LNCaP clone FGC (cell line): ENCODE results near the gene ETV6.

Source experiments
- DNase-seq: peaks from one replicate; pipeline ENCODE4 v3.0.0-alpha.2; 2011; ENCODE audit warnings: low read depth
- H3K4me3 ChIP-seq: 2 replicates; pipeline ENCODE4 v1.5.1; 2011; ENCODE audit warnings: mild to moderate bottlenecking, low read depth, low read length, control low read depth
- TF ChIP-seq, protein P1 (sequence below): IDR thresholded peaks from 2 replicates; pipeline ENCODE4 v1.5.1; 2012; ENCODE audit warnings: mild to moderate bottlenecking; ENCODE audit not compliant: control insufficient read depth, insufficient read depth; ENCODE audit errors: extremely low read depth

Gene ETV6

GRCh38 chr12:11798006-11798708 is 148.7 kb downstream of the ETV6 start:
- TF ChIP-seq, protein P1, sequence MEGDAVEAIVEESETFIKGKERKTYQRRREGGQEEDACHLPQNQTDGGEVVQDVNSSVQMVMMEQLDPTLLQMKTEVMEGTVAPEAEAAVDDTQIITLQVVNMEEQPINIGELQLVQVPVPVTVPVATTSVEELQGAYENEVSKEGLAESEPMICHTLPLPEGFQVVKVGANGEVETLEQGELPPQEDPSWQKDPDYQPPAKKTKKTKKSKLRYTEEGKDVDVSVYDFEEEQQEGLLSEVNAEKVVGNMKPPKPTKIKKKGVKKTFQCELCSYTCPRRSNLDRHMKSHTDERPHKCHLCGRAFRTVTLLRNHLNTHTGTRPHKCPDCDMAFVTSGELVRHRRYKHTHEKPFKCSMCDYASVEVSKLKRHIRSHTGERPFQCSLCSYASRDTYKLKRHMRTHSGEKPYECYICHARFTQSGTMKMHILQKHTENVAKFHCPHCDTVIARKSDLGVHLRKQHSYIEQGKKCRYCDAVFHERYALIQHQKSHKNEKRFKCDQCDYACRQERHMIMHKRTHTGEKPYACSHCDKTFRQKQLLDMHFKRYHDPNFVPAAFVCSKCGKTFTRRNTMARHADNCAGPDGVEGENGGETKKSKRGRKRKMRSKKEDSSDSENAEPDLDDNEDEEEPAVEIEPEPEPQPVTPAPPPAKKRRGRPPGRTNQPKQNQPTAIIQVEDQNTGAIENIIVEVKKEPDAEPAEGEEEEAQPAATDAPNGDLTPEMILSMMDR: no peak
- DNase-seq: no peak
- no peak overlapping the region for H3K4me3 ChIP-seq

- TF ChIP-seq, protein P1: no peak
- no peak overlapping the region for H3K4me3 ChIP-seq
- DNase-seq: no peak
Observed at GRCh38 chr12:11798856-11799501, 149.5 kb downstream of the ETV6 start.

DNA sequence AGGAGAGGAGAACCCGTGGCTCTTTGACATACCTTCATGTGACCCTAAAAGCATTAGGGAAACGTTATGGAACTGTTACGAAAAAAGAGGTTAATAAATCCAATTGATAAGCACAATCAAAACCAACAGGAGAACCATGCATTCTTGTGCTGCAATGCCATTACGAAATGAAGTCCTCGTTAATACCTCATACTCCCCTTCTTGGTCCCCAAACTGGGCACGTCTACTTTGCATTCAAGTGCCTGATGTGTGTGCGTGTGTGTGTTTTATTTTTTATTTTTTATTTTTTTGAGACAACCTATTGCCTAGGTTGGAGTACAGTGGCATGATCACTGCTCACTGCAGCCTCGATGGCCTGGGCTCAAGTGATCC is 150.0 kb downstream of the ETV6 start:
- H3K4me3 ChIP-seq: no peak overlapping the region
- no peak for DNase-seq
- TF ChIP-seq, protein P1: no peak

- DNase-seq: no peak
- TF ChIP-seq, protein P1: no peak
- no peak overlapping the region for H3K4me3 ChIP-seq
Observed at GRCh38 chr12:11801643-11802042, 152.2 kb downstream of the ETV6 start.

DNA sequence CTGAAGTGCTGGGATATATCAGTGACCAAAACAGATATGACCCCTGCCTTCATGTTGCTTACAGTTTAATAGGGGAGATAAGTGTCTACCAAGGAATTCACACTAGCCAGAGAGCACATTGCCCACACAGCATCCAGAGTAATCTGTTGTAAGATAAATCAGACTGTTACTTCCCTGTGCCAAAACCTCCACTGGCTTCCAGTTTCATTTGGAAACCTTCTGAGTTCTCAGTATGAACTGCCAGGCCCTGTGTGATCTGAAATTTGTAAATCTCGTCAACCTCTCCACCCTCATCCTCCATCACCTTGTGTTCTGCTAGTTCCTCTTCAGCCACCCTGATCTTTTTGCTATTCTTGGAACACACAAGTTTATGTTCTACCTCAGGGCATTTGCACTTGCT is 154.7 kb downstream of the ETV6 start:
- TF ChIP-seq, protein P1: no peak
- DNase-seq: no peak
- no peak overlapping the region for H3K4me3 ChIP-seq

DNA sequence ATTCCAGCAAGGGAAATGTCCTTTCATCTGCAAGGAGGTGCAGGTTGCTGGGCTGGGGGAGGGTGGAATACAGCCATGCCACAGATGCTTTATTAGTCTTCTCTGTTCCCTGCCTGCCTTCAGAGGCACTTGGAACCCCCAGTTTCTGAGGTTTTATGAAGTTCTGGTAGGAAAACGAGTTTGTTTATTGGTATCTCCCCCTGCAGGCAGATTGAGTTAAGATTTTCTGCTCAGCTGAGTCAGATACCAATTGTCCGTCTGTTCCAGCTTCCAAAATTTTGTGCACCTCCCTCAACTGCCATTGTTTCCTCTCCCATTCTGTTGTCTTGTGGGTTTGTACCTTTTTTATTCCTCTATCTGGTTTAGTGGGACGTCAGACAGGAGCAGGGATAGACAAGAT is 155.6 kb downstream of the ETV6 start:
- TF ChIP-seq, protein P1: no peak
- H3K4me3 ChIP-seq: no peak overlapping the region
- no peak for DNase-seq

GRCh38 chr12:11805680-11806079 is 156.2 kb downstream of the ETV6 start:
- TF ChIP-seq, protein P1: no peak
- H3K4me3 ChIP-seq: no peak overlapping the region
- DNase-seq: peak; percentile 85
